H9 (cell line): ENCODE data around the gene S1PR4. TPM values are rescaled to one million over a fixed set of nuclear protein-coding genes. Genes with fewer than 3 reads are reported as not detected.
"Not testable (repeated sequence)": the region's sequence is repeated elsewhere in the genome, so short reads cannot be mapped to it uniquely, and the experiment has no call there.

Experiments
- DNase-seq: peaks from one replicate; pipeline ENCODE4 v3.0.0-alpha.2; 2017
- H2AFZ ChIP-seq: one replicate; pipeline ENCODE4 v1.6.1; 2013; ENCODE audit warnings: mild to moderate bottlenecking, low read length, control low read depth, moderate library complexity
- H2AK5ac ChIP-seq: 2 replicates; pipeline ENCODE4 v1.6.1; 2013; ENCODE audit warnings: low read length, control low read depth, mixed read lengths; ENCODE audit not compliant: insufficient read length
- H2BK120ac ChIP-seq: one replicate; pipeline ENCODE4 v1.6.1; 2013; ENCODE audit warnings: low read depth, mild to moderate bottlenecking, low read length, control low read depth, inconsistent platforms; ENCODE audit not compliant: poor library complexity, severe bottlenecking
- H2BK12ac ChIP-seq: 2 replicates; pipeline ENCODE4 v1.6.1; 2013; ENCODE audit warnings: low read length, control low read depth, mixed read lengths, low read depth; ENCODE audit not compliant: insufficient read length
- H2BK15ac ChIP-seq: 2 replicates; pipeline ENCODE4 v1.6.1; 2013; ENCODE audit warnings: low read depth, low read length, control low read depth
- H2BK20ac ChIP-seq: one replicate; pipeline ENCODE4 v1.6.1; 2013; ENCODE audit warnings: low read depth, mild to moderate bottlenecking, low read length, control low read depth, inconsistent platforms; ENCODE audit not compliant: poor library complexity, severe bottlenecking
- H2BK5ac ChIP-seq: 2 replicates; pipeline ENCODE4 v1.6.1; 2013; ENCODE audit warnings: low read length, control low read depth, mixed read lengths; ENCODE audit not compliant: insufficient read length
- H3K14ac ChIP-seq: 2 replicates; pipeline ENCODE4 v1.6.1; 2013; ENCODE audit warnings: low read length, control low read depth; ENCODE audit not compliant: insufficient read depth
- H3K18ac ChIP-seq: 2 replicates; pipeline ENCODE4 v1.6.1; 2013; ENCODE audit warnings: low read depth, mild to moderate bottlenecking, mixed read lengths, low read length, control low read depth; ENCODE audit not compliant: insufficient read length
- H3K23ac ChIP-seq: 2 replicates; pipeline ENCODE4 v1.6.1; 2013; ENCODE audit warnings: low read length, control low read depth, mixed read lengths, low read depth; ENCODE audit not compliant: insufficient read length
- H3K23me2 ChIP-seq: 2 replicates; pipeline ENCODE4 v1.6.1; 2013; ENCODE audit warnings: low read depth, mild to moderate bottlenecking, mixed read lengths, low read length, control low read depth; ENCODE audit not compliant: insufficient read length, poor library complexity, severe bottlenecking
- H3K27ac ChIP-seq: 2 replicates; pipeline ENCODE4 v1.5.1; 2013; ENCODE audit warnings: low read length, control low read depth, mixed read lengths, low read depth; ENCODE audit not compliant: insufficient read length
- H3K27me3 ChIP-seq: 2 replicates; pipeline ENCODE4 v1.6.1; 2013; ENCODE audit warnings: low read length, control low read depth, inconsistent platforms; ENCODE audit not compliant: insufficient read depth
- H3K4ac ChIP-seq: 2 replicates; pipeline ENCODE4 v1.6.1; 2013; ENCODE audit warnings: low read depth, mild to moderate bottlenecking, control low read depth, inconsistent platforms, low read length, moderate library complexity
- H3K4me1 ChIP-seq: 2 replicates; pipeline ENCODE4 v1.6.1; 2013; ENCODE audit warnings: low read length, control low read depth, inconsistent platforms; ENCODE audit not compliant: insufficient read depth
- H3K4me2 ChIP-seq: 2 replicates; pipeline ENCODE4 v1.6.1; 2013; ENCODE audit warnings: low read length, control low read depth, mixed read lengths; ENCODE audit not compliant: insufficient read length, insufficient read depth
- H3K56ac ChIP-seq: 2 replicates; pipeline ENCODE4 v1.6.1; 2013; ENCODE audit warnings: low read depth, mild to moderate bottlenecking, mixed read lengths, low read length, control low read depth; ENCODE audit not compliant: insufficient read length
- H3K79me1 ChIP-seq: 2 replicates; pipeline ENCODE4 v1.6.1; 2013; ENCODE audit warnings: low read depth, mild to moderate bottlenecking, moderate library complexity, low read length, control low read depth, inconsistent platforms; ENCODE audit not compliant: insufficient read depth, poor library complexity, severe bottlenecking
- H3K79me2 ChIP-seq: 2 replicates; pipeline ENCODE4 v1.6.1; 2013; ENCODE audit warnings: low read length, control low read depth, inconsistent platforms; ENCODE audit not compliant: insufficient read depth
- H3K9ac ChIP-seq: 2 replicates; pipeline ENCODE4 v1.6.1; 2013; ENCODE audit warnings: low read length, control low read depth, mixed read lengths; ENCODE audit not compliant: insufficient read length; ENCODE audit errors: extremely low read depth
- H3K9me3 ChIP-seq: one replicate; pipeline ENCODE4 v1.6.1; 2013; ENCODE audit warnings: low read depth, low read length, inconsistent platforms; ENCODE audit not compliant: control insufficient read depth
- H3T11ph ChIP-seq: one replicate; pipeline ENCODE4 v1.6.1; 2013; ENCODE audit warnings: mild to moderate bottlenecking, low read length, control low read depth, inconsistent platforms
- H4K20me1 ChIP-seq: one replicate; pipeline ENCODE4 v1.6.1; 2013; ENCODE audit not compliant: control insufficient read depth, insufficient read length, insufficient read depth
- H4K5ac ChIP-seq: 2 replicates; pipeline ENCODE4 v1.6.1; 2013; ENCODE audit warnings: low read depth, mild to moderate bottlenecking, mixed read lengths, low read length, control low read depth; ENCODE audit not compliant: insufficient read length
- H4K8ac ChIP-seq: replicated peaks from 2 replicates; pipeline ENCODE4 v1.6.1; 2013; ENCODE audit warnings: low read length, control low read depth, mixed read lengths, low read depth; ENCODE audit not compliant: insufficient read length
- H4K91ac ChIP-seq: 2 replicates; pipeline ENCODE4 v1.6.1; 2013; ENCODE audit warnings: low read depth, mild to moderate bottlenecking, moderate library complexity, mixed read lengths, low read length, control low read depth; ENCODE audit not compliant: insufficient read length
- H3K27ac Mint-ChIP-seq, 3 experiments: 2 replicates in 2 of 3; 3 replicates in 1 of 3; pipeline ENCODE4 v1.8.0; 2020 to 2021; ENCODE audit warnings: mixed read lengths in 3 of 3, mild to moderate bottlenecking in 1 of 3, moderate library complexity in 1 of 3
- H3K27me3 Mint-ChIP-seq: 2 replicates; pipeline ENCODE4 v1.8.0; 2021; ENCODE audit warnings: low read depth, mild to moderate bottlenecking, moderate library complexity, mixed read lengths
- H3K36me3 Mint-ChIP-seq, 3 experiments: 2 replicates in 2 of 3; 3 replicates in 1 of 3; pipeline ENCODE4 v1.8.0; 2020 to 2021; ENCODE audit warnings: low read depth in 3 of 3, mixed read lengths in 3 of 3; ENCODE audit not compliant: insufficient read depth in 1 of 3
- H3K4me1 Mint-ChIP-seq, 2 experiments: 2 replicates each; pipeline ENCODE4 v1.8.0; 2020; ENCODE audit warnings: mixed read lengths in 2 of 2
- H3K4me3 Mint-ChIP-seq, 2 experiments: 2 replicates in 1 of 2; 3 replicates in 1 of 2; pipeline ENCODE4 v1.8.0; 2020 to 2021; ENCODE audit warnings: mild to moderate bottlenecking in 2 of 2, mixed read lengths in 2 of 2, moderate library complexity in 1 of 2
- H3K9me3 Mint-ChIP-seq, 2 experiments: 2 replicates in 1 of 2; 3 replicates in 1 of 2; pipeline ENCODE4 v1.8.0; 2020; ENCODE audit warnings: mild to moderate bottlenecking in 2 of 2, mixed read lengths in 2 of 2, moderate library complexity in 1 of 2
- CTCF ChIP-seq: fragments of 200-600 bp; sonication (generic); conservative IDR thresholded peaks from 3 replicates; pipeline ENCODE4 v1.8.0; 2021; ENCODE audit warnings: antibody characterized with exemption, mild to moderate bottlenecking
- whole genome bisulfite sequencing: extraction: QIAGEN DNeasy Blood & Tissue Kit; methylation state at CpG from one replicate; pipeline ENCODE4 v1.1.7; 2013; ENCODE audit warnings: missing lambda C conversion rate, low lambda C conversion rate, mixed read lengths; ENCODE audit not compliant: insufficient read length; ENCODE audit errors: extremely low coverage; 5-methylcytosine and 5-hydroxymethylcytosine counted together
- total RNA-seq: library from RNA; stranded (reverse); gene quantifications from 2 replicates; pipeline ENCODE4 v1.2.1, GENCODE V29; 2021

Gene S1PR4
- total RNA-seq, 1 experiment from 2014 or later: not detected

DNA sequence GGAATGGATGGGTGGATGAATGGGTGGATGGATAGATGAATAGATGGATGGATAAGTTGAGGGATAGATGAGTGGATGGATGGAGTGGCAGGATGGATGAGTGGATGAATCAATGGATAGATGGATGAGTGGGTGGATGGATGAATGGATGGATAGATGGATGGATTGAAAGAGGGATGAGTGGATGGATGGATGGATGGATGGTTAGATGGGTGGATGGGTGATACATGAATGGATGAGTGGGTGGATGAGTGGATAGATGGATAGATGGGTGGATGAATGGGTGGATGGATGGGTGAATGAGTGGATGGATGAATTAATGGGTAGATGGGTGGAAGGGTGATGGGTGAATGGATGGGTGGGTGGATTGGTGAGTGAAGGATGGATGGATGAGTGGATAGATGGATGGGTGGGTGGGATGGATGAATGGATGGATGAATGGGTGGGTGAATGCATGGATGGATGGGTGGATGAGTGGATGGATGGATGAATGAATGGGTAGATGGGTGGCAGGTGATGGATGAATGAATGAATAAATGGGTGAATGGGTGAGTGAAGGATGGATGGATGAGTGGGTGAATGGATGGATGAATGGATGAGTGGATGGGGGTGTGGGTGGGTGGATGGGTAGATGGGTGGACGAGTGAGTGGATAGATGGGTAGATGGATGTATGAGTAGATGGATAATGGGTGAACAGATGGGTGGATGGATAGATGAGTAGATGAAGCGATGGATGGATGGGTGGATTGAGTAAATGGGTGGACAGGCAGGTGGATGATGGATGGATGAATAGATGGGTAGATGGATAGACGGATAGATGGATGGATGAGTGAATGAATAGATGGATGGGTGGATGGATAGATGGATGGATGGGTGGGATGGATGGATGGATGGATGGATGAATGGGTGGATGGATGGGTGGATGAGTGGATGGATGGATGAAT lies 25.0 kb upstream of the S1PR4 start:
- Histone ChIP-seq H3K79me2 (no peaks in the 10 kb centered on the region), H2AK5ac (no peak overlapping the region), H2BK20ac (no peak overlapping the region), H3K4me2 (no peak overlapping the region), H3K4ac (no peak overlapping the region), H3K4me1 (no peaks in the 10 kb centered on the region), H3K9ac (no peak overlapping the region), H4K8ac (no peak overlapping the region), H3T11ph (no peak overlapping the region), H2BK15ac (no peak overlapping the region), H2BK12ac (no peak overlapping the region), H4K20me1 (no peaks in the 10 kb centered on the region), H3K56ac (no peak overlapping the region), H3K23ac (no peak overlapping the region), H4K91ac (no peak overlapping the region), H3K27me3 (no peaks in the 10 kb centered on the region), H3K9me3 (no peaks in the 10 kb centered on the region), H3K79me1 (no peaks in the 10 kb centered on the region), H2BK120ac (no peak overlapping the region), H3K27ac (no peak overlapping the region), H4K5ac (no peak overlapping the region), H3K18ac (no peak overlapping the region), H2BK5ac (no peak overlapping the region), H3K23me2 (no peaks in the 10 kb centered on the region), H2AFZ (no peak overlapping the region), H3K14ac (no peak overlapping the region)
- Mint-ChIP-seq H3K4me3 (no peak overlapping the region), H3K4me1 (peaks cover 6 to 18% of the 10 kb centered on the region in 2 experiments), H3K27me3 (peaks cover 32% of the 10 kb centered on the region), H3K9me3 (peaks cover 3 to 9% of the 10 kb centered on the region in 2 experiments; a peak in 2 of 5 replicates), H3K36me3 (0 out of 7 replicates have a peak, but pooled peaks cover 0 to 3% (median 0%) of the 10 kb centered on the region in 3 experiments), H3K27ac (no peak overlapping the region)
- 94% methylated on average over 2 of the region's 3 CpGs for WGBS
- DNase-seq: no peak
- no peak for TF ChIP-seq CTCF

GRCh38 chr19:3154447-3154846 lies 24.1 kb upstream of the S1PR4 start:
- not testable (repeated sequence) for H3K4me2 ChIP-seq, H3K27ac ChIP-seq
- peaks cover 6 to 12% of the 10 kb centered on the region in 2 experiments for H3K4me1 Mint-ChIP-seq

More at GRCh38 chr19:3154447-3154846, 24.1 kb upstream of the S1PR4 start:
- H3K36me3 Mint-ChIP-seq, H3K14ac ChIP-seq, H3K79me1 ChIP-seq, H3K56ac ChIP-seq, H3K27ac Mint-ChIP-seq, H2BK120ac ChIP-seq, H4K20me1 ChIP-seq, H3K4ac ChIP-seq, H4K91ac ChIP-seq, H2BK15ac ChIP-seq, H3K9ac ChIP-seq, H4K5ac ChIP-seq, H2BK5ac ChIP-seq, H3K4me3 Mint-ChIP-seq, H3K4me1 ChIP-seq, H3T11ph ChIP-seq, DNase-seq, H2AFZ ChIP-seq, H3K18ac ChIP-seq, H2BK20ac ChIP-seq, H2AK5ac ChIP-seq, H3K9me3 Mint-ChIP-seq, H3K79me2 ChIP-seq, H3K27me3 ChIP-seq, H3K23ac ChIP-seq, H2BK12ac ChIP-seq, H3K23me2 ChIP-seq, H4K8ac ChIP-seq, H3K9me3 ChIP-seq: not testable (repeated sequence)
- H3K27me3 Mint-ChIP-seq: peaks cover 31% of the 10 kb centered on the region
- WGBS: 100% methylated on average over 3 of the region's 3 CpGs
